SIG-M5 (cell line): Measurements from ENCODE around the gene ZBTB45.
"Not testable (repeated sequence)": the region's sequence is repeated elsewhere in the genome, so short reads cannot be mapped to it uniquely, and the experiment has no call there.

ENCODE experiments used
- DNase-seq: peaks from one replicate; lab custom pipeline; 2025; lab: John Stamatoyannopoulos, UW

Gene ZBTB45

GRCh38 chr19:58474997-58475713 lies 44.5 kb downstream of the ZBTB45 start:
- DNase-seq: no peak

GRCh38 chr19:58474291-58474996 lies 45.2 kb downstream of the ZBTB45 start:
- no peak for DNase-seq

DNA sequence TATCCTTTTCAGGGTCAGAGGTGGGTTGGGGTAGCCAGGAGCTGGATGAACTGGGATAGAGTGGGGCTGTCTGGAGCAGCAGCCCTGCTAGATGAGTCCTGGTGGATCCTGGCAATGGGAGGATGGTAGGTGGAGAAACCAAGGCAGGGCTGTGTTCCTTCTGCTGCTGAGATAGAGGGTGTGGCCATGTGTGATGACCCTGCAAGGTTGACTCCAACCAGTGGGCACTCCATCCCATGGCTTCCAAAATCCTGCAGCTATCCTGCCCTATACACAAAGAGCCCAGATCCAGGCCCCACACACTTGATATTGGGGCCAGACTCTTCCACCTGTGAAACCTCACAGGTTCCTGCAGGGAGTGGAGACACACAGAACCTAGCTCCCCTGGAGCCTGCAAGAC lies 45.8 kb downstream of the ZBTB45 start:
- no peak for DNase-seq

DNA sequence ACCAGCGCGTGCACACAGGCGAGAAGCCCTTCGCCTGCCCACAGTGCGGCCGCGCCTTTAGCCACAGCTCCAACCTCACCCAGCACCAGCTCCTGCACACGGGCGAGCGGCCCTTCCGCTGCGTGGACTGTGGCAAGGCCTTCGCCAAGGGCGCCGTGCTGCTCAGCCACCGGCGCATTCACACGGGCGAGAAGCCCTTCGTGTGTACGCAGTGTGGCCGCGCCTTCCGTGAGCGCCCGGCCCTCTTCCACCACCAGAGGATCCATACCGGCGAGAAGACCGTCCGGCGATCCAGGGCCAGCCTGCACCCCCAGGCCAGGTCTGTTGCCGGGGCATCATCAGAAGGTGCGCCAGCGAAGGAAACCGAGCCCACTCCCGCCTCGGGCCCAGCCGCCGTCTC lies 47.9 kb downstream of the ZBTB45 start:
- DNase-seq: no peak

DNA sequence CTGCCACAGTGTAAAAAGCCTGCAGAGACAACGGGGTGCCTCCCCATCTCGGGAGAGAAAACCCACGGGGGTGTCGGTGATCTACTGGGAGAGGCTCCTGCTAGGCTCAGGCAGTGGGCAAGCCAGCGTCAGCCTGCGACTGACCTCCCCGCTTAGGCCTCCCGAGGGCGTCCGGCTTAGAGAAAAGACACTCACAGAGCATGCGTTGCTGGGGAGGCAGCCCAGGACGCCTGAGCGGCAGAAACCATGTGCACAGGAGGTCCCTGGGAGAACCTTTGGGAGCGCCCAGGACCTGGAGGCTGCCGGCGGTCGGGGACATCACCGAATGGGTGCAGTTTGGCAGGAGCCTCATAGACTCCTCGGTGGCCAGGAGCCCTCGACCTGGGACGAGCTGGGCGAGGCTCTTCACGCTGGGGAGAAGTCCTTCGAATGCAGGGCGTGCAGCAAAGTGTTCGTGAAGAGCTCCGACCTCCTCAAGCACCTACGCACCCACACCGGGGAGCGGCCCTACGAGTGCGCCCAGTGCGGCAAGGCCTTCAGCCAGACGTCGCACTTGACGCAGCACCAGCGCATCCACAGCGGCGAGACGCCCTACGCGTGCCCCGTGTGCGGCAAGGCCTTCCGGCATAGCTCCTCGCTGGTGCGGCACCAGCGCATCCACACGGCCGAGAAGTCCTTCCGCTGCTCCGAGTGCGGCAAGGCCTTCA lies 48.6 kb downstream of the ZBTB45 start:
- DNase-seq: not testable (repeated sequence)

DNA sequence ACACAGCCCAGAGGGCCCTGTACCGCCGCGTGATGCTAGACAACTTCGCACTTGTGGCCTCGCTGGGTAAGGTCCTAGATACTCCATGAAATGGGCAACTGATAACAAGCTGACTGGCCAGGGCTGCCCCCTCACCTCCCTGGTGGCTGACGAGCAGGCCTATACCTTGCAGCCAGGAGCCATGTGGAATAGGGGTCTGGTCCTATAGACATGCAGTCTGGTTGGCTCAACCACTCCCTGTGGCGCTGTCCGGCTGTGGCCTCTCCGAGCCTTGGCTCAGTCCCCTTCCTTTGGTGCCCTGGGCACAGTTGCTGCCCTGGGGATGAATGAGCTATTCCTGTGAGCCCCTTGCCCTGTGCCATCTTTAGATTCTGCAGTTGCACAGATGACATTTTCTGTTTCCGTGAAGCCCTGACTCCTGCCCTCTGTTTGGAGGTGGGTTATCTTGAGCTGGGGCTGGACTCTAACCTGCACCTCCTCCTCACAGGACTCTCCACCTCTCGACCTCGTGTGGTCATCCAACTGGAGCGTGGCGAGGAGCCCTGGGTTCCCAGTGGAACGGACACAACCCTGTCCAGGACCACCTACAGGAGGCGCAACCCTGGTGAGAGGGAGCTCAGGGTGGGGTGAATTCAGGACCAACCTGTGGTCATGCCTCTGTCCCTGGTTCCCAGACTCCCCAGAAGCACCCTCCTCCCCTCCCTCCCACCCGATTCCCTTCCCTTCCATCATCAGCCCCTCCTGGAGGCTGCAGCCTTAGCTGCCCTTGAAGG lies 50.2 kb downstream of the ZBTB45 start:
- DNase-seq: no peak

- no peak for DNase-seq
Observed at GRCh38 chr19:58468216-58468839, 51.3 kb downstream of the ZBTB45 start.

DNA sequence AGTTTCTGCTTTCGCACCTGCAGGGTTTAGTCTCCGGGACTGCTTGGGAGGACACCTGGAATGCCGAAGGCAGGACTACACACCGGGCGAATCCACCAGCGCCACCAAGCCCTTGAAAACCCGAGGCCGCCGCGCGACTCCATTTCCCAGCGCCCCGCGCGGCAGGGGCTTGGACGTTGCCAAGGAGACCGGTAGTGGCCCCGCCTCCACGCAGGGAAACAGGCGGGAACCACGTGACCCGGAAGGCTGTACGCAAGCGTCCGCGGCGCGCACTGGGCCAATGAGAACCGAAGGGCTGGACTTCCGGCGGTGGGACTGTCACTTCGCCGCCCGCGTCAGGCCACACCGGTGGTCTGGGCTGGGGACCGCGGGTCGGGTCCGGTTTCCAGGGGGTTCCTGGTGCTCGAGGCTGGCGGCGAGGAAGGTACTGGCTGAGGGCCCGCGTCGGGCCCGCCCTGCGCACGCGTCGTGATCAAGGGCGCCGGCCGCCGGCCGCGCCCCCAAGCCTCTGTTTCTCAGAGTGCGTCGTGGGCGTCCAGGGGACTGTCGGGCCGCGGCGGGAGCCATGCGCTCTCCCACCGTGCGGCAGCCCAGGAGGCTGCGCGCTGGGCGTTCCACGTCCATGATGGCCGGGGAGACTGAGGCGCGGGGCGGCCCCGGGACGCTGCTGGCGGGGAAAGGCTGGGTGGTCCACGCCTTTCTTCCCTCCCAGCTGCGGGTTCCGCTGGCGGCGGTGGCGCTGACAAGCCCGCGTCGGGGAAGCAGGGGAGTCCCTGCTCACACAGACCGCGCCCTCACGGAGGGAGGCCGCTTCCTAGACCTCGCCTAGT lies 52.6 kb downstream of the ZBTB45 start, which contains the start of gene ZNF324:
ZNF324 (plus strand) TSS at position 321 of the 830 bp plus-strand sequence. CDS start 2,106 bp downstream, outside the sequence.
- peak; percentile 57 for DNase-seq

- DNase-seq: no peak
Observed at GRCh38 chr19:58466089-58466759, 53.4 kb downstream of the ZBTB45 start.
